Pulmonary artery endothelial cell (primary cell): ENCODE measurements around the gene GTF2F2. TPM values are rescaled to one million over a fixed set of nuclear protein-coding genes. Genes with fewer than 3 reads are reported as not detected.

Source experiments
- DNase-seq: peaks from one replicate; pipeline ENCODE4 v3.0.0-alpha.2; 2011; ENCODE audit warnings: low read depth, low spot score
- total RNA-seq: library from RNA; depleted of rRNA; stranded (reverse); fragments of >200 nt; gene quantifications from 2 replicates; pipeline ENCODE4 v1.2.3, GENCODE V29; 2014

GTF2F2 gene
- total RNA-seq, 1 donor from 2014 or later: 23.6 TPM

DNA sequence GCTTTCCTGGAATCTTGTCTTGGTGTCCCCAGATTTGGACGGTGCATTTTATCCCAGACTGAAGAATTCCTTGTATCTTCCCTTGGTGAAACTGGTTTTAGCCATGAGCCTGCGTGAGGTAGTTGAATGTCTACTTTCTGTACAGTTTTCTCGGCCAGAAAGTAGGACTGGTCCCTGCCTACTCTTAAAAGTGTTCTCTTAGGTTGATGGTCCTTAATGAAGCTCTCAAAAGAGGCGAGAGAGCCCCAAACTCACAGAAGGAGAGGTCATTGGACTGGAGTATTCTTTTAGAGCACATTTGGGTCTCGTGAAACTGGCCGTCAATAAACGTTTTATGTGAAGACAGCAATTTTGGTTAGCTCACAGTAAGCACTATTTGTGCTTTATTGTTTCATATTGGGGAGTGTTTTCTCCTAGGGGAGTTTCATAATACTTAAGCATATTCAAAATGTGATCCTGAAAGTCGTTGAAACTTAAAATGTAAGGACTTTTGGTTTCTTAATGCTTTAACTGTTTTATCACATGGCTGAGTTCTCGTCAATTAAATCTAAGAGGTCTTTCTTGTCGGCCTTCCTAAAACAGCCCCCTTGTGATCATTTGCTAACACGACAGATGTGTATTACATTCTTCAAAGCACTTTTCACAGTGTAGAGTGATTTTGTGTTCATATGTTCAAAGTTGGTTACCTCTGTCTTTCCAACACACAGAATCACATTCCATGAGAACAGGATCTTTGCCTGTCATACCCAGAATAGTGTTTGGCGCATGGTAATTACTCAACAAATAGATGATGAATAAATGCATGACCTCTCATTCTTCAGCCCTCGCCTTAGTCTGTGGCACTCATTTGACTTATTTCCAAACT, 889 bp downstream of the GTF2F2 start:
- DNase-seq: no peak

DNA sequence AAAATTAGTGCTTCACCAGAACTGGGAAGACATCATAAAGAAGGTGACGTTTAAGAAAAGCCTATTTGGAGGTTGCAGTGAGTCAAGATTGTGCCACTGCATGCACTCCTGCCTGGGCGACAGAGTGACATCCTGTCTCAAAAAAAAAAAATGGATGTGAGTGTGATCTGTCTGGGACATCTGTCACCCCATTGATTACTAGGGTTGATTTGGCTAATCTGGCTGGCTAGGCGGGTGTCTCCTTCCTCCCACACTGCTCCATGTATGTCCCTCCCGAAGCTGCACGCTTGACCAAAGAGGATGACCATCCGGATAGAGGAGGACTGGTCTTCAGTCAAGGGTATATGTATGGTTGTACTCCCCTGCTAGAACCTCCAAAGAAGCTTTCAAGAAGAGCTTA, 2.6 kb downstream of the GTF2F2 start:
- DNase-seq: no peak

DNA sequence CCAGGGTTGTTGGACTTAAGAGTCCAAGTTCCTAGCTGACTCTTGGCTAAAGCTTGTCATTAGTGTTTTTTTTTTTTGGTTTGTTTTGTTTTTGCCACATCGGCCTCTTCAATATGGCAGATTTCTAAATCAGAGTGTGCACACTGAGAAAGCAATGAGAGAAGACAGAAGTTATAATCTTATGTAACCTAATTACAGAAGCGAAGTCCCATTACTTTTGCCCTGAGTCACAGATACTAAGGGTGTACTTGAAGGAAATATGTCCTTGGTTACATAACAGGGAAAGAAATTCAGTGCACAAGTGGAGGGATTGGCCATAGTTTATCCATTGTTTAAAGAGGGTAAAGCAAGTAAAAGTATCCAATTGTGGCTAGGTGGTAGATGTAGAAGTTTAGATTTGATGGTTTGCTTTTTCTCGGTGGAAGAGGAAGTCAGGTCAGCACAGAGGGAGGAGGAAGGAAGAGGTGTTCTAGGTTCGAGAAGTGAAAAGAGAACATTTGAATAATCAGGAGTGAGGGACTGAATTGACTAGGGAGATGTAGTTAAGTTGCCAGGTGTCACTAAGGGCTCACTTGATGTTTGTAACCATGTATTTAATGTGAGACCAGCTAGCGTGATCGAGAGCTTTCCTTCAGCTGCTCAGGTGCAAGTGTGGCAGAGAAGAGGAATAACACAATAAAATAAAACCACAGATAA, 12.2 kb downstream of the GTF2F2 start:
- no peak for DNase-seq

DNA sequence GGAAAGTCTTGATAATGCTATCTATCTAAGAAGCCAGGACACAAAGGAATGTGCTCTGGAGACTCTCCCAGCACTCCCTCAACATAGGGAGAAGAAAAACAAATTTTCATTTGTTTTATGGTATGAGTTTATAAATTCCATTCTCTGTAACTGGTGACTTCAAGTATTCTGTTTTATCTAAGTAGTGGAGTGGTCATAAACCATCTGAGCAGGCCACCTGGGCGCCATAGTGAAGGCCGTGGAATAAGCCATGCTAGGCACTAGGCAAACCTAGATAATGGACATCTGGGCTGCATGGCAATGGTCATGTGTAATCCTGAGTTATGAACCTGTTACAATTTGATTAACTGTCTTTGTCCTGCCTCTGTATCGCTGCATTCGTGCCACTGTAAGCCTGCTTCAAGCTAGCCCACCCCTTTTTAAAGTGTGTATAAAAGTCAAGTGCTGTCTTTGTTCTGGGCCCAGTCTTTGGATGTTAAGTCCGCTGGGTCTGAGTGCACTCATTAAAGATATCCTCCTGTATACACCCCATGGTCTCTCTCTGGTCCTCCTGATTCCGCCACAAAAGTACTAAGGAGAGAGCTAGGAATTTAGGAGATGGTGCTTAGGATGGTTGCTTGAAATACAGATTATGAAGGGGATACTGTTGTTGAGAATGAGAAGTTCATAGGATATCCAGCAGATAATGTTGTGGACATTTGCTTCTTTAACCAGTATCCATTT, 13.2 kb downstream of the GTF2F2 start:
- no peak for DNase-seq

DNA sequence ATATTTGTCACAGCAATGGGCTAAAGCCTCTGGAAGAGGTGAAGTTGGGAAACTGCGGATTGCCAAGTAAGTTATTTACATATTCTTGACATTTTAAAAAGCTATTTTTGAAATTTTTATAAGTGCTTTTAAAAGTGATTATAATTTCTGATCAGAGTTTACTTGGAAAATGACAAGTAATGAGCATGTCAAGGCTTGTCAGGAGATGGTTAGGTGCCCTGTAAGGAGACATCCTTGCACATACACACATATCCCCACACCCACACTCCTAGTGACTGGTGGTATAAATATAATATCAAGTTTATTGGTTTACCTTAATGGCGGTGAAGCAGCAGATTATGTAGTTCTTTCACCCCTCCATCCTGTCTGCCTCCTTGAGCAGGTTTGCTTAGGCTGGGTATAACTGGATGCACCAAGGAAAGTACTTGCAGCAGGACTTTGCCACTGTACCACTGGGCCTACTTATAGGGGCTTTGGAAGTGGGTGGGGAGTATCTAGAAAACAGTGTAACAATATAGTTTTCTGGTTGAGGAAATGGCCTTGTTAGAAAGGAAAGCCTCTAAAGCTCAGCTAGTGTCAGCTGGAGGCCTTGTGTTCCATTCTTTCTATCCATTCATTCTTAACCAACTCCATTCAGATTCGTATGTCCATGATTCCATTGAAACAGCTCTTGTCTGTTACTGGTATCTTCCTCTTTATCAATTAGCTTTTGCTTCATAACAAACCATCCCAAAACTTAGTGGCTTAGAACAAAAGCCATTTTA, 16.6 kb downstream of the GTF2F2 start:
- no peak for DNase-seq

DNA sequence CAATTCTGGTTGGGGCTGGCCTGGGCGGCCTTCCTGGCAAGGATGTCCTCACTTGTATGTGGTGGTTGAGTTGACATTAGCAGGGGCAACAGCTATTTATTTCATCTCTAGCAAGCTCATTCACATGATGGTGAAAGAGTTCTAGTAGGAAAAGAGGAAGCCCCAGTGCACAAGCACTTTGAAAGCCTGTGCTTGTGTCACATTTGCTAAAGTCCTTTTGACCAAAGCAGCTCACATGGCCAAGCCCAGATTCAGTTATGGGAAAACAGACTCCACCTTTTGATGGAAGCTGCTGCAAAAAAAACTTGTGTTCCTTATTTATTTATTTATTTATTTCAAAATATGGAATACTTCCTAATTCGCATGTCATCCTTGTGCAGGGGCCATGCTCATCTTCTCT, 17.2 kb downstream of the GTF2F2 start:
- no peak for DNase-seq

DNA sequence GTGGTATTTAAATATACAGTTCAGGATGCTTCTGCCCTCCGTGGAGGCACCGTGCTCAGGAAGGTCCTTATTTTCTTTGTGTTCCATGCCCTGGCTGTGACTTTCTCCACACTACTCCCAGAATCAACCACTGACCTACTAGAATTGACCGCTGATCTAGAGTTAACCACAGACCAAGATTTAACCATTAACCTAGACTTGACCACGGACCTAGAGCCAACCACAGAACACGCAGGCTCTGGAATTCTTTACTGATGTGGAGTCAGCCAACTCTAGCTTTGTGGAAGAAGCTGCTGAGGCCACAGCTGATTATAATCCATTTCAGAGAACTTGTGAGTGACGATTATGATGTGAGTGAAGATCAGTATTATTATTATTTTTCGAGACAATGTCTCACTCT, 18.0 kb downstream of the GTF2F2 start:
- DNase-seq: no peak

DNA sequence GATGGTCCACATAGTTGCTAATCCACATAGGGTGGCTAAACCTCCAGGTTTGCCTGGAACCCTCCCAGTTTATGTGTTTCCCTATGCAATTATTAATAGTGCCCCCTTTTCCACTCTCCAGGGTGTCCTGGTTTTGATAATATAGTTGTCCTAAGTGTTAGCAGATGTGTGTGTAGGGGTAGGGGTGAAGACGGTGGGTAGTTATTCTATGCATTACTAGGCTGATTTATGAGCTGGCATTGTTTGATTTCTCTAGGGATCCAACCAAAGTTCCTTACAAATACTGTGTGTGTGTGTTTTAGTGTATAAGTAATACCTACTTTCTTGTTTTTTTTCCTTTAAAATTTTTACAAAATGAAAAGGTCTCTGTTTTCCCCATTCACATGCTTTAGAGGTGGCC, 21.1 kb downstream of the GTF2F2 start:
- no peak for DNase-seq

DNA sequence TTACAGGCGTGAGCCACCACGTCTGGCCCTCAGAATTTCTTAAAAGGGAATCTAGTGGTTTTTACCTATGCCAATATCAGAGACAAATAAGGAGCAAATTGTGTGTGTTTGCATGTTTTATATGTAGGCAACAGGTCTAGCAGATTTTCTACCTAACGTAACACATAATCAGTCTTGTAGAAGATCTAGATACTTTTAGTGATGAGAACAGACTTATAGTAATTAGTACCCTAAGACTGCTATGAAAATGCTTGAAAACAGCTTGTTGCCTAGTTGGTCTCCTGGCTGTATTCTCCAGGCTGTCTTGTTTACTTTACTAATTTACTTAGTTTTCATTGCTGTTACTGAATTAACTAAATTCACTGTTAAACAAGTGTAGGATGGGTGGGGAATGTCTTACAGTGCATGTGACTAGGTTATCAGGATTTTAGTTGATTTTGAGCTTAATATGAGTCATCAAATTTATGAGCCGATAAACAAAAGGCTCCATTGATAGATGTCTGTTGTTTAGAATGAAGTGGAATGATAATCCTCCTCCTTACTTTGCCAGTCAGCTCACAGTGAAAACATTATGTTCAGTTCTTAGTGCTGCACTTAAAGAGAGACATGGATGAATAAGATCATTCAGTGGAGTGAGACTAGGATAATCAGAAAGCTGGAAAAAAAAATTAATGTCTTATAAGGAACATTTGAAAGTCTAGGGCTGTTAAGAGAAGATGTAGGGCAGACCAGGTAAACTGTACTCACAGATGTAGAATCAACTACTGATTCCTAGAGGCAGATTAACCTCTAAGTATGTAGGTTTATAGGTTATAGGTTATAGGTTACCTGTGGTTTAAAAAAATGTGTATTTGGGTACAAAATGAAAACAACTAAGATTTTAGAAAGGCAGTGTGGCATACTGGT, 22.4 kb downstream of the GTF2F2 start:
- no peak for DNase-seq

DNA sequence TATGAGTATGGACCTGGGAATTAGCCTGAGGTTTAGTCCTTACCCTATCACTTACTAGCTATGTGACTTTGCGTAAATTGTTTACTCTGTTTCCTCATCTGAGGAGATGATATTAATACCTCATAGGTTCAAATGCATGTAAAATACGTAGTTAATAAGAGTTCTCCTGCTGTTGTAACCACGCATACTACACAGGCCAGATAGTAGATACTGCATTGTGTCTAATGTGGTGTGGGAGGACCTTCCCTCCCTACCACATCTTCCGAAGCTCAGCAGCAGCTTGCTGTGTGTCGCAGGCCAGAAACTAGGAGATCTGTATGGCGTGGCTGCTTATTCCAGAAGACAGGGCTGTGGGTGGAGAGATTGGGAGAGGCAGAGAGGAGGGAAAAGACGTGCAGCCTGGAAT, 23.0 kb downstream of the GTF2F2 start:
- no peak for DNase-seq

DNA sequence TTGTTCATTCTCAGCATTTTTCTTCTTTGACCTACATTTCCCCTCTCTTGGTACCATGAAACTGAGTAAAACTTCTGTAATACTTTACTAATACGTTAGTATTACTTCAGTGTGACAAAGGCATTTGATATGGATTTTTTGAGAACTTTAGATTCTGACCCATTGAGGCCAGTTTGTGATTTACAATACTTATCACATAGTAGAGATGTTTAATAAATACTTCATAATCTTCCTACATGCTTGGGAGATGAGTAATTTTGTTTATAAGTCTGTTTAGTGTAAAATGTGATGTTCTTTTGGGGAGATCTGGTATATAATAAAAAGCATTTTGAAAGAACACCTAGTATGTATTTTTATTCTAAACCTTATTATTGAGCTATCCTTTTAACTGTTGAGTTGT, 29.7 kb downstream of the GTF2F2 start:
- no peak for DNase-seq

DNA sequence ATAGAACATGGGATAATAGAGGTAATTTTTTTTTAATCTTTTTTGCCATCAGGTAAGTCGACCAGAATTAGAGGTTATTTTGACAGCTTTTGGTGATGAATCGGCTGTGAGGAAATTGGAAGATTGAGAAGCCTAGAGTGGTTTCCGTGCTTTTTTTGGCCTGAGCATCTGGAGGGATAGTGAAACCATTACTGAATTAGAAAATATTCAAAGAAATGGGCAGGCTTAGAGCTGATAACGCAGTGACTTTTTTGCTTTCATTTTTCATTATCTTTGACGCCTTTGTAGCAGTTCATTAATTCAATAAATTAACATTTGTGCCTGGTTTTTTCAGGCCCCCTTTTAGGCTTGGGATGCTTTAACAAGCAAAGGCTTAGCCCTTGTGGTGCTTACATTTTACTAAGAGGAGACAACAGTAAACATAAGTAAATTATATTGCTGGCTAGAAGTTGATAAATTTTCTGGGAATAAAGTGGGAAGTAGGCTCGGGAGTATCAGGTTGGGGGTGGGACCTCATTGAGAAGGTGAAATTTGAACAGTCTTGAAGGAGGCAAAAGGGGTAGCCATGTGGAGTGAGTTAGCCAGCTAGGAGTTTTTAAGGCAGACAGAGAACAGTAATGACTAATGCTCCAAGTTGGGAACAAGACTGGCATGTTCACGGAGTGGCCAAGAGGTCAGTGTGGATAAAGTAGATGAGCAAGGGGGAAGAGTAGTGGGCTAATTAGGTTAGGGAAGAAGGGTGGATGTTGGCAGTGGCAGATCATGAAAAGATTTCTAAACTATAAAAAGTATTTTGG, 36.5 kb downstream of the GTF2F2 start:
- no peak for DNase-seq

DNA sequence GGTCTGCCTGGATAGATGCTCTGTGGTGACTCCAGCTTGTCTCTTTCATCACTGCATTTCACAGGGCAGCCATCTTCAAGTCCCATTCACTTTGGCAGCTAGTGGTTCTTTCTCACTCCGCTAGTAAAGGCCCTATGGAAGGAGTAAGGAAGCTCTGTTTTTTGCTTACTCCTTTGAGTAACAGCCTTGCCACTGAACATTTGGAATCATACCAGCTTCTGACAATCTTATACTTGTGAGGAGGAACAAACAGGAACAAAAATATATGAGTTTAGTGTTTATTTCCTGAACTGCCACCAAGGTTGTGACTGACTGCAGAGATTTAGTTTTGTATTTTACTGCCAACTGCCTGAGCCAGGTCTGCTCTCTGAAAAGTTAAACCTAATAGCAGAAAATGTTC, 41.9 kb downstream of the GTF2F2 start:
- DNase-seq: no peak

DNA sequence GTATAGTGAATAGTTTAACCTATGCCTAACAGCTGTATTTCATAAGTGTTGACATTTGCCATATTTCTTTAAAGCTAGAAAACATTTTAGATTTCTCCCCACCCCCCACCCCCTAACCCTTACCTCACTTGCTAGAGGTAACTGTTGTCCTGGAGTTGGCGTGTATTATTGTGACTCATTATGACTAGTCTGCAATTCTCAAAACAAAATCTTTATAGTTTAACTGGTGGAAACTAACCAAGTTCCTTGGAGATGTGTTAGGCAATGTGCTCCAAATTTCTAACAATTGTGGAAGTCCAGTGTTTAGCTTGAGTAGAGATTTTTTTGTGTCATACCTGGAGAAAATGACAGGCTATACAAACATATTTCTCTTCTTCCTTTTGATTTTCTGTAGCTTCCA, 42.5 kb downstream of the GTF2F2 start:
- peak; percentile 39 for DNase-seq

DNA sequence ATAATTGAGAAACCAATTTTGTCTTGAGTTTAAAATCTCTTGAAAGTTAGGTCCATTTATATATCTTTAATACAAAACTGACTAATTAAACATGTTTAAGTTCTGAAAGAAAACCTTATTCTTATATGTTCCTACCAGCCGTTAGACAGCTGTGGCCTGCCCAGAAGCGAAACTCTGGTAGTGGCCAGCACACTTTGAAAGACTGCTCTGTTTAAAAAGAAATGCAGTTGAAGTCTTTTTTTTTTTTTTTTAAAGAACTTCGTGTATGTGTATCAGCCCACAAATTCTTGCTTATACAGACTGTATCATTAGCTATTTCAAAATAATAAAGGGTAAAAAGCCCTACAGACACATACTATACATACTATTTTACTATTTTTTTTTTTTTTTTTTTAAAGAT, 46.5 kb downstream of the GTF2F2 start:
- no peak for DNase-seq

DNA sequence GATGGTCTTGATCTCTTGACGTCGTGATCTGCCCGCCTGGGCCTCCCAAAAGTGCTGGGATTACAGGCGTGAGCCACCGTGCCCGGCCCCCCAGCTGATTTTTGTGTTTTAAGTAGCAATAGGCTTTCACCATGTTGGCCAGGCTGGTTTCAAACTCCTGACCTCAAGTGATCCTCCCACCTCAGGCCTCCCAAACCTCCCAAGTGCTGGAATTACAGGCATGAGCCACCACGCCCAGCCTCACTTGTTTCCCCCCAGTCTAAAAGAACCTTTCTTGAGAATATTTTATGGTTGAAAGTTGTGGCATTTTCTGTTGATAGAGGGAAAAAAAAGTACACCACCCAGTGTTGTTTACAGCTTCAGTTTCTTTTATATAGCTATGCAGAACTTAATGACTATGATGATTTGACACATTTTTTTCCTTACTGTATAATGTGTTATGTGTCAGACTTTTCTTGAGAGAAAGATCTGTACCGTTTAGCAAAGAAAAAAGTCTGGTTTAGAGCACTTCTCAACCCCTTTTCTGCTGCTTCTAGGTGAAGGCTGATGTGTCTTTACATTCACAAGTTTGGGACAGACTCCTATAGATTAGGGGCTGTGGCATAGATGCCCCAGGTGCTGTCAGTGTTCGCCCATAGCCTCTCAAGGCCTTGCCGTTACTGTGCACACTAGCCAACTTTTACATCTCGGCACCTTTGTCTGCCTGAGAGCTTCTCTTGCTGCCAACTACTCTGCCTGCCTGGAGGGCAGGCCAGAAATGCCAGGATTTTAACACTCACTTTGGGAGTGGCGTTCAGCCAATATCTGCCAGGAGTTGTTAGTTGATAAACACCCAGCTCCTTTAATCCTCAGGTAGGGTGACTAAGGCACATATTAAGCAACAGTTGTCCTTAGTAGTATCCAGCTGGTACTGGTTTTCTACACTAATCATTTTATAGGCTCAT, 47.6 kb downstream of the GTF2F2 start:
- no peak for DNase-seq

DNA sequence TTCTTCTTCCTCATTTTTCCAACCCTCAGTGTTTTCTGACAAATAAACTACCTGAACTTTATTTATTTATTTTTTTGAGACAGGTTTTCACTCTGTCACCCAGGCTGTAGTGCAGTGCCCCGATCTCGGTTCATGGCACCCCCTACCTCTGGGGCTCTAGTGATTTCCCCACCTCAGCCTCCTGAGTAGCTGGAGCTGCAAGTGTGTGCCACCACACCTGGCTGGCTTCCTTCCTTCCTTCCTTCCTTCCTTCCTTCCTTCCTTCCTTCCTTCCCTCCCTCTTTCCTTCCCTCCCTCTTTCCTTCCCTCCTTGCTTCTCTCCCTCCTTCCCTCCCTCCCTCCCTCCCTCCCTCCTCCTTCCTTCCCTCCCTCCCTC, 48.2 kb downstream of the GTF2F2 start:
- DNase-seq: no peak

DNA sequence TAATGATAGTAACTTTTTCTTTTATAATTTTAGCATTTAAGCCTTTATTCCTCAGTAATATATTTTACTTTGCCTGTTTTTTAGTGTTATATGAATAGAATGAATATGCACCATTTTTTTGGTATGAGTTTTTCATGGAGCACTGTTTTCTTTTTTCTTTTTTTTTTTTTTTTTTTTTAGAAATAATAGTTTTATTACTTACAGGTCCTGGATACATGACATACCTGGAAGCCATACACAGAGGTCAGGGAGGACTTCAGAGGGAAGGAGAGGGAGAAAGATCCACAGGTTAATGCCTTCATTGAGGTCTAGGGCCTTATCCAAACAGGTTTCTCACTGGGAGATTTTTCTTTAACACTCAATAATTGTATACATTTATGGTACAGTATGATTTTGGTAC, 54.2 kb downstream of the GTF2F2 start:
- no peak for DNase-seq
